T-helper 22 cell (primary cell): ENCODE measurements around the gene TXNIP.
A peak's percentile ranks its signal among the peaks of the same experiment; 100 is the strongest.

Experiments
- DNase-seq: peaks from one replicate; pipeline ENCODE4 v3.0.0-alpha.2; 2020; ENCODE audit warnings: low read depth

The TXNIP gene

GRCh38 chr1:145963265-145964019 is 32.9 kb downstream of the TXNIP start:
- DNase-seq = no peak

GRCh38 chr1:145962157-145963102 is 33.9 kb downstream of the TXNIP start:
- DNase-seq = peak; percentile 29

- DNase-seq = no peak
Measured at GRCh38 chr1:145961425-145962156, 34.8 kb downstream of the TXNIP start.

GRCh38 chr1:145961109-145961424 is 35.3 kb downstream of the TXNIP start:
- DNase-seq = no peak

GRCh38 chr1:145960468-145961108 is 35.8 kb downstream of the TXNIP start:
- peak; percentile 56 for DNase-seq

GRCh38 chr1:145959957-145960467 is 36.4 kb downstream of the TXNIP start:
- no peak for DNase-seq

- no peak for DNase-seq
Measured at GRCh38 chr1:145959333-145959732, 37.0 kb downstream of the TXNIP start.

GRCh38 chr1:145958734-145959133 is 37.6 kb downstream of the TXNIP start:
- no peak for DNase-seq

- DNase-seq = peak; percentile 93
Measured at GRCh38 chr1:145957443-145958319, 38.7 kb downstream of the TXNIP start, which contains the start of gene LIX1L. Gene LIX1L (minus strand): TSS chr1:145958017. CDS start chr1:145957927, 90 bp downstream.

- DNase-seq = no peak
Measured at GRCh38 chr1:145956781-145957442, 39.5 kb downstream of the TXNIP start.

GRCh38 chr1:145956361-145956760 is 40.0 kb downstream of the TXNIP start:
- DNase-seq = no peak

- DNase-seq = no peak
Measured at GRCh38 chr1:145955436-145955835, 40.9 kb downstream of the TXNIP start.

- DNase-seq = no peak
Measured at GRCh38 chr1:145953861-145954260, 42.5 kb downstream of the TXNIP start.

GRCh38 chr1:145952903-145953302 is 43.5 kb downstream of the TXNIP start:
- DNase-seq = no peak

GRCh38 chr1:145951526-145951925 is 44.9 kb downstream of the TXNIP start:
- no peak for DNase-seq

GRCh38 chr1:145949219-145949618 is 47.2 kb downstream of the TXNIP start:
- DNase-seq = no peak

- no peak for DNase-seq
Measured at GRCh38 chr1:145947551-145947950, 48.8 kb downstream of the TXNIP start.

- no peak for DNase-seq
Measured at GRCh38 chr1:145946477-145946986, 49.8 kb downstream of the TXNIP start.

- DNase-seq = no peak
Measured at GRCh38 chr1:145944532-145944931, 51.8 kb downstream of the TXNIP start.

GRCh38 chr1:145942871-145943270 is 53.5 kb downstream of the TXNIP start:
- no peak for DNase-seq
